ENCODE measurements around the gene STK17A. TPM values are rescaled to one million over a fixed set of nuclear protein-coding genes. Genes with fewer than 3 reads are reported as not detected.

The STK17A gene
- total and polyA plus RNA-seq, 2 donors from 2014 or later: 12.8 to 15.5 TPM

DNA sequence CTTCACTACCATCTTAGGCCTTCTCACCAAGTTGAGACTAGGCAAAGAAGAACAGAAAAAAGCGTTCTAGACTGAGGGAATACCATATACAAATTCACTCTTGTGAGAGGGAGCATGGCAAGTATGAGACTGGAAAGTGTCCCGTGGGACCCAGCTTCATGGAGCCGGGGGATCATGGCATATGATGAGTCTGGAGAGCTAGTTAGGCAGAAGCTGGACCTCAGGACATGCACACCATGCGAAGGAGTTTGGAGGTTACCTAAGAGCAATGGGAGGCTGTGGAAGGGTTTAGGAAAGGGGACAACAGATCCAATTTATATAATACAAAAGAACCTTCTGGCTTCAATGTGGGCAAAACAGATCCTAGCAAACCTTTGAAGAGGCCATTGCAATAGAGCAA is 34.1 kb downstream of the STK17A start:
- no peak overlapping the region for H3K27ac ChIP-seq (ENCODE audit: low read depth in 2 of 2, low read length in 2 of 2)
- H3K9ac ChIP-seq (ENCODE audit: low read length in 3 of 3): no peak overlapping the region
- intact Hi-C loops (cut with DNase I): no loop called here
- H3K9me3 ChIP-seq (ENCODE audit: control insufficient read depth in 2 of 3, insufficient read depth in 1 of 3, low read length in 3 of 3): no peaks in the 10 kb centered on the region
- no peak overlapping the region for H3K4me3 ChIP-seq (ENCODE audit: low read length in 3 of 3)
- TF ChIP-seq, protein P1, sequence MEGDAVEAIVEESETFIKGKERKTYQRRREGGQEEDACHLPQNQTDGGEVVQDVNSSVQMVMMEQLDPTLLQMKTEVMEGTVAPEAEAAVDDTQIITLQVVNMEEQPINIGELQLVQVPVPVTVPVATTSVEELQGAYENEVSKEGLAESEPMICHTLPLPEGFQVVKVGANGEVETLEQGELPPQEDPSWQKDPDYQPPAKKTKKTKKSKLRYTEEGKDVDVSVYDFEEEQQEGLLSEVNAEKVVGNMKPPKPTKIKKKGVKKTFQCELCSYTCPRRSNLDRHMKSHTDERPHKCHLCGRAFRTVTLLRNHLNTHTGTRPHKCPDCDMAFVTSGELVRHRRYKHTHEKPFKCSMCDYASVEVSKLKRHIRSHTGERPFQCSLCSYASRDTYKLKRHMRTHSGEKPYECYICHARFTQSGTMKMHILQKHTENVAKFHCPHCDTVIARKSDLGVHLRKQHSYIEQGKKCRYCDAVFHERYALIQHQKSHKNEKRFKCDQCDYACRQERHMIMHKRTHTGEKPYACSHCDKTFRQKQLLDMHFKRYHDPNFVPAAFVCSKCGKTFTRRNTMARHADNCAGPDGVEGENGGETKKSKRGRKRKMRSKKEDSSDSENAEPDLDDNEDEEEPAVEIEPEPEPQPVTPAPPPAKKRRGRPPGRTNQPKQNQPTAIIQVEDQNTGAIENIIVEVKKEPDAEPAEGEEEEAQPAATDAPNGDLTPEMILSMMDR (IDR thresholded peaks at IDR 0.05; ENCODE audit: borderline replicate concordance, extremely low read depth, insufficient read depth): no peak
- H3K27me3 ChIP-seq (ENCODE audit: control insufficient read depth, insufficient read depth, low read length): no peaks in the 10 kb centered on the region
- DNase-seq (no peak), FAIRE-seq (no peak)
- H3K36me3 ChIP-seq (ENCODE audit: control insufficient read depth in 2 of 3, insufficient read depth in 3 of 3, low read length in 3 of 3): peaks cover 0 to 10% (median 2%) of the 10 kb centered on the region in 3 donors
- peaks cover 0 to 4% (median 0%) of the 10 kb centered on the region in 3 donors for H3K4me1 ChIP-seq (ENCODE audit: control insufficient read depth in 2 of 3, insufficient read depth in 2 of 3, low read depth in 1 of 3, low read length in 3 of 3)

DNA sequence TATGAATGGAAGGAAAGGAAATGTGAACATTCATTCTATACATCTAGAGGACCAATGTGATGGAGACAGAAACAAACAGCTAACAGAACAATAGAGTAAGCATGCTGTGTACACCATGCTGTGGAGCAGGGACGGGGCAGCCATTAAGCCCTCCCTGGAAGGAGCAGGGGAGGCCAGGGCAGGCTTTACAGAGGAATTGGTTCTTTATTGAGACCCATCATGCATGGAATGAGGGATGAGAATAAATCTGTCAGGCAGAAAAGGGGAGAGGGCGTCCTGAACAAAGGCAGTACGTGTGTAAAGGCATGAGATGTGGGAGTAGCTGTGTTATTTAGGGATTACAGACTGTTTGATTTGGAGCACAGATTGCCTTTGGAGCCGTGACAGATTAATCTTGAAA is 35.2 kb downstream of the STK17A start:
- Histone ChIP-seq H3K27me3 (ENCODE audit: control insufficient read depth, insufficient read depth, low read length) (no peaks in the 10 kb centered on the region), H3K4me1 (ENCODE audit: control insufficient read depth in 2 of 3, insufficient read depth in 2 of 3, low read depth in 1 of 3, low read length in 3 of 3) (peaks cover 0 to 4% (median 0%) of the 10 kb centered on the region in 3 donors), H3K36me3 (ENCODE audit: control insufficient read depth in 2 of 3, insufficient read depth in 3 of 3, low read length in 3 of 3) (peaks cover 0 to 10% (median 0%) of the 10 kb centered on the region in 3 donors), H3K9ac (ENCODE audit: low read length in 3 of 3) (no peak overlapping the region), H3K27ac (ENCODE audit: low read depth in 2 of 2, low read length in 2 of 2) (no peak overlapping the region), H3K9me3 (ENCODE audit: control insufficient read depth in 2 of 3, insufficient read depth in 1 of 3, low read length in 3 of 3) (no peaks in the 10 kb centered on the region), H3K4me3 (ENCODE audit: low read length in 3 of 3) (no peak overlapping the region)
- peak in 3 of 5 donors; percentile 31 to 59 (median 49) for DNase-seq
- intact Hi-C loops (cut with DNase I): no loop called here
- FAIRE-seq: no peak
- TF ChIP-seq, protein P1 (IDR thresholded peaks at IDR 0.05; ENCODE audit: borderline replicate concordance, extremely low read depth, insufficient read depth): no peak

- H3K36me3 ChIP-seq (ENCODE audit: control insufficient read depth in 2 of 3, insufficient read depth in 3 of 3, low read length in 3 of 3): peaks cover 0 to 10% (median 1%) of the 10 kb centered on the region in 3 donors
- FAIRE-seq (no peak), DNase-seq (no peak)
- no peak overlapping the region for H3K9ac ChIP-seq (ENCODE audit: low read length in 3 of 3)
- H3K4me1 ChIP-seq (ENCODE audit: control insufficient read depth in 2 of 3, insufficient read depth in 2 of 3, low read depth in 1 of 3, low read length in 3 of 3): peaks cover 0 to 4% (median 0%) of the 10 kb centered on the region in 3 donors
- no peak overlapping the region for H3K4me3 ChIP-seq (ENCODE audit: low read length in 3 of 3)
- TF ChIP-seq, protein P1 (IDR thresholded peaks at IDR 0.05; ENCODE audit: borderline replicate concordance, extremely low read depth, insufficient read depth): no peak
- intact Hi-C loops (cut with DNase I): no loop called here
- H3K27me3 ChIP-seq (ENCODE audit: control insufficient read depth, insufficient read depth, low read length): no peaks in the 10 kb centered on the region
- H3K27ac ChIP-seq (ENCODE audit: low read depth in 2 of 2, low read length in 2 of 2): no peak overlapping the region
- H3K9me3 ChIP-seq (ENCODE audit: control insufficient read depth in 2 of 3, insufficient read depth in 1 of 3, low read length in 3 of 3): no peaks in the 10 kb centered on the region
Observed at GRCh38 chr7:43619213-43620012, 36.5 kb downstream of the STK17A start.
